ENCODE measurements around the gene ACSF2. TPM values are rescaled to one million over a fixed set of nuclear protein-coding genes. Genes with fewer than 3 reads are reported as not detected.
A peak's percentile ranks its signal among the peaks of the same experiment; 100 is the strongest.

ACSF2 gene
- total and polyA plus RNA-seq, 2 of the 13 experiments (the other 11 are each of a cell fraction or from before 2014, with no cell fraction given): 87.3 to 109 TPM

DNA sequence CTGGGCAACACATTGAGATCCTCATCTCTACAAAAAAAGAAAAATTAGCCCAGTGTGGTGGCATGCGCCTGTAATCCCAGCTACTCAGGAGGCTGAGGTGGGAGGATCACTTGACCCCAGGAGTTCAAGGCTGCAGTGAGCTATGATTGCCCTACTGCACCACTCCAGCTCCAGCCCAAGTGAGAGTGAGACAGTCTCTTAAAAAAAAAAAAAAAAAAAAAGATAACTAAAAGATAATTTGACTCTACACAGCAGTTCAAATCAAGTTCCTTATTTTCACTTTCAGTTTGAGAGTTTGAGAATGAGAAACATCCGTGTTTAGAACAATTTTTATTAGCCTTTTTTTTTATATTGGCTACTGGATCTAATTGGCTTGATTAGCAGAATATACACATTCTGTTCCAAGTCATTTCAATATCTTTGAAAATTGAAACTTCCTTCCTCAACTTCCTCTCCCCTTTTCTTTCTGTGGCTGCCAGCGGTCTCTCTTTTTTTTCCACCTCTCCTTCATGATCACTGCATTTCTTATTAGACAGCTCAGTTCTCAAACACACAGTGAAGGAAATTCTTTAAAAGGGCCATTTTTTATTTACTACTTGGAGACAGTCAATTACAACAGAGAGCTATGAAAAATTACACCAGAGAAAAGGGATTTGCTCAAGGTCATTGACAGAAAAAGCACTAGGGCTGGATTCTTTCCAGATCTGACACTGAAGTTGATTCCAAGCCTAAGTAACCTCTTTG, 4.5 kb upstream of the ACSF2 start:
- intact Hi-C loops (cut with micrococcal nuclease; ENCODE audit: unreplicated experiment): no loop called here
- no peak for ATAC-seq
- H3K9ac ChIP-seq (ENCODE audit: insufficient read depth, low read depth, low read length): peak overlapping the region; percentile 47
- no peak for TF ChIP-seq ZSCAN21 (CRISPR knock-in tag; IDR thresholded peaks at IDR 0.05; ENCODE audit: borderline replicate concordance)
- TF ChIP-seq ZNF280D (CRISPR knock-in tag; IDR thresholded peaks at IDR 0.05): 0 out of 2 replicates have a peak, but pooled peaks have one; percentile 44
- 0 out of 4 replicates have a peak, but pooled peaks of 1 of the 2 experiments have one; percentile 28 for TF ChIP-seq KLF16 (CRISPR knock-in tag; IDR thresholded peaks at IDR 0.05)
- no peak for TF ChIP-seq MAFF (IDR thresholded peaks at IDR 0.05; ENCODE audit: low read depth, low read length)
- TF ChIP-seq EZH2 (conservative IDR thresholded peaks at IDR 0.05; ENCODE audit: low read depth, low read length): no peak
- no peak for TF ChIP-seq LCORL (IDR thresholded peaks at IDR 0.05)
- TF ChIP-seq LCORL (CRISPR knock-in tag; IDR thresholded peaks at IDR 0.05): no peak
- TF ChIP-seq, protein P1, sequence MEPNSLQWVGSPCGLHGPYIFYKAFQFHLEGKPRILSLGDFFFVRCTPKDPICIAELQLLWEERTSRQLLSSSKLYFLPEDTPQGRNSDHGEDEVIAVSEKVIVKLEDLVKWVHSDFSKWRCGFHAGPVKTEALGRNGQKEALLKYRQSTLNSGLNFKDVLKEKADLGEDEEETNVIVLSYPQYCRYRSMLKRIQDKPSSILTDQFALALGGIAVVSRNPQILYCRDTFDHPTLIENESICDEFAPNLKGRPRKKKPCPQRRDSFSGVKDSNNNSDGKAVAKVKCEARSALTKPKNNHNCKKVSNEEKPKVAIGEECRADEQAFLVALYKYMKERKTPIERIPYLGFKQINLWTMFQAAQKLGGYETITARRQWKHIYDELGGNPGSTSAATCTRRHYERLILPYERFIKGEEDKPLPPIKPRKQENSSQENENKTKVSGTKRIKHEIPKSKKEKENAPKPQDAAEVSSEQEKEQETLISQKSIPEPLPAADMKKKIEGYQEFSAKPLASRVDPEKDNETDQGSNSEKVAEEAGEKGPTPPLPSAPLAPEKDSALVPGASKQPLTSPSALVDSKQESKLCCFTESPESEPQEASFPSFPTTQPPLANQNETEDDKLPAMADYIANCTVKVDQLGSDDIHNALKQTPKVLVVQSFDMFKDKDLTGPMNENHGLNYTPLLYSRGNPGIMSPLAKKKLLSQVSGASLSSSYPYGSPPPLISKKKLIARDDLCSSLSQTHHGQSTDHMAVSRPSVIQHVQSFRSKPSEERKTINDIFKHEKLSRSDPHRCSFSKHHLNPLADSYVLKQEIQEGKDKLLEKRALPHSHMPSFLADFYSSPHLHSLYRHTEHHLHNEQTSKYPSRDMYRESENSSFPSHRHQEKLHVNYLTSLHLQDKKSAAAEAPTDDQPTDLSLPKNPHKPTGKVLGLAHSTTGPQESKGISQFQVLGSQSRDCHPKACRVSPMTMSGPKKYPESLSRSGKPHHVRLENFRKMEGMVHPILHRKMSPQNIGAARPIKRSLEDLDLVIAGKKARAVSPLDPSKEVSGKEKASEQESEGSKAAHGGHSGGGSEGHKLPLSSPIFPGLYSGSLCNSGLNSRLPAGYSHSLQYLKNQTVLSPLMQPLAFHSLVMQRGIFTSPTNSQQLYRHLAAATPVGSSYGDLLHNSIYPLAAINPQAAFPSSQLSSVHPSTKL (CRISPR knock-in tag; IDR thresholded peaks at IDR 0.05): 0 out of 2 replicates have a peak, but pooled peaks have one; percentile 31
- no peak for TF ChIP-seq HMG20A (CRISPR knock-in tag; IDR thresholded peaks at IDR 0.05; ENCODE audit: borderline replicate concordance)
- TF ChIP-seq, protein P2, sequence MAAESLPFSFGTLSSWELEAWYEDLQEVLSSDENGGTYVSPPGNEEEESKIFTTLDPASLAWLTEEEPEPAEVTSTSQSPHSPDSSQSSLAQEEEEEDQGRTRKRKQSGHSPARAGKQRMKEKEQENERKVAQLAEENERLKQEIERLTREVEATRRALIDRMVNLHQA (CRISPR knock-in tag; IDR thresholded peaks at IDR 0.05): no peak
- TF ChIP-seq ATF6 (CRISPR knock-in tag; conservative IDR thresholded peaks at IDR 0.05): no peak
- no peak for TF ChIP-seq EEA1 (CRISPR knock-in tag; IDR thresholded peaks at IDR 0.05; ENCODE audit: borderline replicate concordance)
- peak; percentile 42; the same call in 1 of the 2 replicates for TF ChIP-seq ZMYM3 (CRISPR knock-in tag; IDR thresholded peaks at IDR 0.05)

More for the DNA sequence above, 4.5 kb upstream of the ACSF2 start:
- Histone ChIP-seq H2AFZ (ENCODE audit: low read length) (peak overlapping the region; percentile 38), H3K4me1 (ENCODE audit: insufficient read depth, low read length) (peaks cover 57% of the 10 kb centered on the region), H3K36me3 (replicated peaks in 1 of 2; ENCODE audit: control insufficient read depth in 1 of 2, insufficient read depth in 2 of 2, low read length in 2 of 2) (no peaks in the 10 kb centered on the region), H3K9me3 (ENCODE audit: low read length) (no peaks in the 10 kb centered on the region), H4K20me1 (ENCODE audit: insufficient read depth, low read length) (no peaks in the 10 kb centered on the region), H3K4me3 (replicated peaks in 1 of 3; ENCODE audit: insufficient read depth in 1 of 3, low read depth in 2 of 3, low read length in 3 of 3) (peak overlapping the region; percentile 29 to 61 (median 57); a peak in 5 of 6 replicates), H3K79me2 (ENCODE audit: insufficient read depth, low read length) (peaks cover 2% of the 10 kb centered on the region), H3K4me2 (ENCODE audit: low read depth, low read length) (peak overlapping the region; percentile 75), H3K27me3 (ENCODE audit: control insufficient read depth in 1 of 2, insufficient read depth in 2 of 2, low read length in 2 of 2) (no peaks in the 10 kb centered on the region; a peak in 1 of 5 replicates), H3K27ac (ENCODE audit: extremely low read length, insufficient read depth, low read length) (peak overlapping the region; percentile 58)
- POLR2A ChIA-PET: interaction anchor here (1.1 to 3.6 kb wide), 2 partner anchors 8 to 24 kb away, joined by 5 to 29 read pairs; partner anchors contain the start of gene LRRC59
- peak; percentile 34 for FAIRE-seq
- BruUV-seq (replicated peaks): no TSS peak
- DNase-seq (ENCODE audit: low spot score): no peak
- in situ Hi-C loops (cut with HindIII; ENCODE audit: extremely low pct_ligation_motif_present, low pct_unique_long_range_greater_than_20kb): no loop called here
- CTCF ChIA-PET (ENCODE audit: low intra/inter-chr PET ratio, low total read pairs): no interaction called here
- WGBS (ENCODE audit: low lambda C conversion rate): 27% methylated on average over 3 of the region's 3 CpGs

Measured in HepG2 (cell line).